Measurements from ENCODE around the gene IL18BP. TPM values are rescaled to one million over a fixed set of nuclear protein-coding genes. Genes with fewer than 3 reads are reported as not detected.
A peak's percentile ranks its signal among the peaks of the same experiment; 100 is the strongest.

IL18BP gene
- total and polyA plus RNA-seq, 2 of the 13 experiments (the other 11 are each of a cell fraction or from before 2014, with no cell fraction given), result 4.1 to 12.8 TPM

DNA sequence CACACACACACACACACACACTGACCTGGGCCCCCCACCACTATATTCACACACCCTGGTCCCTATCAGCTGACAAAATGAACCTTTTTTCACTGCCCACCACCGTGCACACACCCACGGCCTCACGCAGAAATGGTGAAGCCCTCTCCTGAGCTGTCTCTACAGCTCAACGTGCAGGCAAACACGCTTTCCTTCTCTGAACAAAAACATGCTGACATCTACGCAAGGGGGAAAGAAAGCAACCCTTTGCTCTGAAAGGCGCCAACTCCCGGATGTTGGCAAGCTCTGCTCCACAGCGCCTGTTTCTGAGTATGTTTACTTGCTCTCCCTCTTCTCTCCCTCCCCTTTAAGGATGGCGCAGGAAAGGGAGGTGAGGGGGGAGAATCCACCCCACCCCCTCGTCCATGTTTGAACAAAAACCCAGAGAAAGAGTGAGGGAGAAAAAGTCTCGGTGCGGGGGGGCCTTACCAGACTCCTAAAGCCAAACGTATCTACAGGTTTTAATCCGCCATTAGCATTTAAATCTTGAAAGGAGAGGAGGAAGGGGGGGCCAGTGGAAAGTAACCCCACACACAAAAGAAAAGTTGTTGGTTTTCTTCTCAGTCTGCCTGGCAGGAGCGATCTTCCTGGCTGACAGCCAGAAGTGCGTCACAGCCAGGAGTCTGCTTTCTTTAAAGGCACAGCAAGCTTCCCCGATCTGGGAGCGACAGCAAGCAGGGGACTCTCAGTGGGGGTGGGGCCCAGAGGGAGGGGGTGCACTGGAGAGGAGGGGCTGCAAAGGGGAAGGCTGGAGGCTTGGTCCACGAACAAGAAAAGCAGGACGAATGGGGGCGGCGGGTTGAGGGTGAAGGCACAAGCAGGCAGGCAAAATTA is 42.0 kb downstream of the IL18BP start (continued):
- TF ChIP-seq IRX3 (CRISPR knock-in tag; IDR thresholded peaks at IDR 0.05; ENCODE audit: borderline replicate concordance, low read depth) (no peak), ZNF234 (CRISPR knock-in tag; conservative IDR thresholded peaks at IDR 0.05) (no peak), GABPA (IDR thresholded peaks at IDR 0.05; ENCODE audit: low read depth, low read length) (no peak), GABPA (CRISPR knock-in tag; IDR thresholded peaks at IDR 0.05; ENCODE audit: low read depth) (peak; percentile 55), ZNF275 (CRISPR knock-in tag; IDR thresholded peaks at IDR 0.05; ENCODE audit: borderline replicate concordance) (no peak; the same call in 1 of the 2 replicates), ZNF382 (CRISPR knock-in tag; IDR thresholded peaks at IDR 0.05; ENCODE audit: borderline replicate concordance) (no peak), ZNF563 (CRISPR knock-in tag; IDR thresholded peaks at IDR 0.05) (peak; percentile 68; the same call in 1 of the 2 replicates), ZNF264 (CRISPR knock-in tag; IDR thresholded peaks at IDR 0.05) (0 out of 2 replicates have a peak, but pooled peaks have one; percentile 46), ZNF775 (CRISPR knock-in tag; IDR thresholded peaks at IDR 0.05; ENCODE audit: borderline replicate concordance) (no peak), ATF4 (CRISPR knock-in tag; IDR thresholded peaks at IDR 0.05) (no peak), RXRB (CRISPR knock-in tag; IDR thresholded peaks at IDR 0.05; ENCODE audit: borderline replicate concordance) (peak; percentile 63; the same call in 1 of the 2 replicates), PATZ1 (CRISPR knock-in tag; IDR thresholded peaks at IDR 0.05) (peak; percentile 91), ZFP41 (CRISPR knock-in tag; IDR thresholded peaks at IDR 0.05; ENCODE audit: borderline replicate concordance) (no peak), GATAD2A (CRISPR knock-in tag; IDR thresholded peaks at IDR 0.05) (no peak), AGO1 (IDR thresholded peaks at IDR 0.05; ENCODE audit: low read depth, low read length, poor library complexity, severe bottlenecking) (no peak), HES4 (CRISPR knock-in tag; IDR thresholded peaks at IDR 0.05; ENCODE audit: borderline replicate concordance) (no peak), POLR2A (IDR thresholded peaks at IDR 0.05; ENCODE audit: insufficient read depth in 1 of 2, low read depth in 2 of 2, low read length in 2 of 2) (peak in 1 of 2 experiments; percentile 44; a peak in 2 of 4 replicates), PBX2 (CRISPR knock-in tag; IDR thresholded peaks at IDR 0.05) (no peak)
- TF ChIP-seq, protein P1, sequence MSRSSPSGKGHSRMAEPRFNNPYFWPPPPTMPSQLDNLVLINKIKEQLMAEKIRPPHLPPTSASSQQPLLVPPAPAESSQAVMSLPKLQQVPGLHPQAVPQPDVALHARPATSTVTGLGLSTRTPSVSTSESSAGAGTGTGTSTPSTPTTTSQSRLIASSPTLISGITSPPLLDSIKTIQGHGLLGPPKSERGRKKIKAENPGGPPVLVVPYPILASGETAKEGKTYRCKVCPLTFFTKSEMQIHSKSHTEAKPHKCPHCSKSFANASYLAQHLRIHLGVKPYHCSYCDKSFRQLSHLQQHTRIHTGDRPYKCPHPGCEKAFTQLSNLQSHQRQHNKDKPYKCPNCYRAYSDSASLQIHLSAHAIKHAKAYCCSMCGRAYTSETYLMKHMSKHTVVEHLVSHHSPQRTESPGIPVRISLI (CRISPR knock-in tag; IDR thresholded peaks at IDR 0.05; ENCODE audit: borderline replicate concordance), result no peak
- TF ChIP-seq, protein P2, sequence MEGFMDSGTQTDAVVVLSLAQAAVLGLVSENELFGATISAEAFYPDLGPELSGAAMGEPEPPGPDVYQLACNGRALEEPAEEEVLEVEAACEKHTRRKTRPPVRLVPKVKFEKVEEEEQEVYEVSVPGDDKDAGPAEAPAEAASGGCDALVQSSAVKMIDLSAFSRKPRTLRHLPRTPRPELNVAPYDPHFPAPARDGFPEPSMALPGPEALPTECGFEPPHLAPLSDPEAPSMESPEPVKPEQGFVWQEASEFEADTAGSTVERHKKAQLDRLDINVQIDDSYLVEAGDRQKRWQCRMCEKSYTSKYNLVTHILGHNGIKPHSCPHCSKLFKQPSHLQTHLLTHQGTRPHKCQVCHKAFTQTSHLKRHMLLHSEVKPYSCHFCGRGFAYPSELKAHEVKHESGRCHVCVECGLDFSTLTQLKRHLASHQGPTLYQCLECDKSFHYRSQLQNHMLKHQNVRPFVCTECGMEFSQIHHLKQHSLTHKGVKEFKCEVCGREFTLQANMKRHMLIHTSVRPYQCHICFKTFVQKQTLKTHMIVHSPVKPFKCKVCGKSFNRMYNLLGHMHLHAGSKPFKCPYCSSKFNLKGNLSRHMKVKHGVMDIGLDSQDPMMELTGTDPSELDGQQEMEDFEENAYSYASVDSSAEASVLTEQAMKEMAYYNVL (CRISPR knock-in tag; IDR thresholded peaks at IDR 0.05; ENCODE audit: borderline replicate concordance), result no peak; the same call in none of the 2 replicates
